NCI-H2029 treated with DMSO at 0.1 percent for 48 hours (cell line): Measurements from ENCODE around the gene CBR3.
"Not testable (repeated sequence)": the region's sequence is repeated elsewhere in the genome, so short reads cannot be mapped to it uniquely, and the experiment has no call there.

ENCODE experiments used
- DNase-seq: peaks from one replicate; lab custom pipeline; 2025; lab: John Stamatoyannopoulos, UW

Gene CBR3

GRCh38 chr21:36117286-36117741 lies 17.6 kb upstream of the CBR3 start:
- no peak for DNase-seq

GRCh38 chr21:36120304-36120888 lies 14.5 kb upstream of the CBR3 start:
- DNase-seq = no peak

GRCh38 chr21:36122977-36123376 lies 11.9 kb upstream of the CBR3 start:
- no peak for DNase-seq

- DNase-seq = no peak
Observed at GRCh38 chr21:36124395-36124794, 10.5 kb upstream of the CBR3 start.

- peak; percentile 59 for DNase-seq
Observed at GRCh38 chr21:36125512-36126207, 9.2 kb upstream of the CBR3 start.

GRCh38 chr21:36126208-36126565 lies 8.7 kb upstream of the CBR3 start:
- DNase-seq = no peak

GRCh38 chr21:36126621-36127110 lies 8.2 kb upstream of the CBR3 start:
- no peak for DNase-seq

- peak; percentile 55 for DNase-seq
Observed at GRCh38 chr21:36127250-36127904, 7.5 kb upstream of the CBR3 start.

GRCh38 chr21:36127977-36128376 lies 6.9 kb upstream of the CBR3 start:
- no peak for DNase-seq

GRCh38 chr21:36129219-36129618 lies 5.7 kb upstream of the CBR3 start:
- DNase-seq = no peak

GRCh38 chr21:36130414-36130762 lies 4.5 kb upstream of the CBR3 start:
- DNase-seq = not testable (repeated sequence)

GRCh38 chr21:36130839-36131238 lies 4.0 kb upstream of the CBR3 start:
- not testable (repeated sequence) for DNase-seq

- no peak for DNase-seq
Observed at GRCh38 chr21:36132696-36133095, 2.2 kb upstream of the CBR3 start.

- peak; percentile 23 for DNase-seq
Observed at GRCh38 chr21:36135391-36136102, 668 bp downstream of the CBR3 start.

GRCh38 chr21:36139791-36140190 lies 4.9 kb downstream of the CBR3 start:
- DNase-seq = not testable (repeated sequence)

- peak; percentile 98 for DNase-seq
Observed at GRCh38 chr21:36141513-36141925, 6.6 kb downstream of the CBR3 start.

- DNase-seq = not testable (repeated sequence)
Observed at GRCh38 chr21:36144233-36144632, 9.4 kb downstream of the CBR3 start.

- no peak for DNase-seq
Observed at GRCh38 chr21:36145259-36145658, 10.4 kb downstream of the CBR3 start.

- DNase-seq = no peak
Observed at GRCh38 chr21:36147911-36148310, 13.0 kb downstream of the CBR3 start.

- no peak for DNase-seq
Observed at GRCh38 chr21:36148886-36149285, 14.0 kb downstream of the CBR3 start.

- DNase-seq = peak; percentile 59
Observed at GRCh38 chr21:36149788-36150711, 15.2 kb downstream of the CBR3 start.
